ENCODE data around the gene LPAR1.
"Not testable (repeated sequence)": the region's sequence is repeated elsewhere in the genome, so short reads cannot be mapped to it uniquely, and the experiment has no call there.

The LPAR1 gene

GRCh38 chr9:110890416-110890815 is 147.9 kb downstream of the LPAR1 start:
- in situ Hi-C loops (cut with MboI; ENCODE audit: low sequenced_read_pairs): no loop called here

GRCh38 chr9:110887276-110887675 is 151.0 kb downstream of the LPAR1 start:
- in situ Hi-C loops (cut with MboI; ENCODE audit: low sequenced_read_pairs): no loop called here

GRCh38 chr9:110886832-110887231 is 151.4 kb downstream of the LPAR1 start:
- in situ Hi-C loops (cut with MboI; ENCODE audit: low sequenced_read_pairs): no loop called here

GRCh38 chr9:110880189-110880588 is 158.1 kb downstream of the LPAR1 start:
- in situ Hi-C loops (cut with MboI; ENCODE audit: low sequenced_read_pairs): no loop called here

GRCh38 chr9:110877374-110877773 is 160.9 kb downstream of the LPAR1 start:
- in situ Hi-C loops (cut with MboI; ENCODE audit: low sequenced_read_pairs): no loop called here

- in situ Hi-C loops (cut with MboI; ENCODE audit: low sequenced_read_pairs): no loop called here
These were observed 161.3 kb downstream of the LPAR1 start for GRCh38 chr9:110876929-110877328.

- in situ Hi-C loops (cut with MboI; ENCODE audit: low sequenced_read_pairs): no loop called here
These were observed 163.2 kb downstream of the LPAR1 start for GRCh38 chr9:110874963-110875674.

- in situ Hi-C loops (cut with MboI; ENCODE audit: low sequenced_read_pairs): no loop called here
These were observed 165.3 kb downstream of the LPAR1 start for GRCh38 chr9:110872920-110873319.

- in situ Hi-C loops (cut with MboI; ENCODE audit: low sequenced_read_pairs): no loop called here
These were observed 166.5 kb downstream of the LPAR1 start for GRCh38 chr9:110871736-110872135.

- in situ Hi-C loops (cut with MboI; ENCODE audit: low sequenced_read_pairs): no loop called here
These were observed 168.3 kb downstream of the LPAR1 start for GRCh38 chr9:110869931-110870330.

- in situ Hi-C loops (cut with MboI; ENCODE audit: low sequenced_read_pairs): no loop called here
These were observed 174.3 kb downstream of the LPAR1 start for GRCh38 chr9:110864011-110864410.

- in situ Hi-C loops (cut with MboI; ENCODE audit: low sequenced_read_pairs): not testable (repeated sequence)
These were observed 176.7 kb downstream of the LPAR1 start for GRCh38 chr9:110861370-110862110.

- in situ Hi-C loops (cut with MboI; ENCODE audit: low sequenced_read_pairs): no loop called here
These were observed 181.5 kb downstream of the LPAR1 start for GRCh38 chr9:110856772-110857171.

- in situ Hi-C loops (cut with MboI; ENCODE audit: low sequenced_read_pairs): no loop called here
These were observed 187.7 kb downstream of the LPAR1 start for GRCh38 chr9:110850401-110851135.

GRCh38 chr9:110847671-110848070 is 190.6 kb downstream of the LPAR1 start:
- in situ Hi-C loops (cut with MboI; ENCODE audit: low sequenced_read_pairs): no loop called here

GRCh38 chr9:110846215-110846614 is 192.1 kb downstream of the LPAR1 start:
- in situ Hi-C loops (cut with MboI; ENCODE audit: low sequenced_read_pairs): no loop called here

GRCh38 chr9:110844121-110844520 is 194.1 kb downstream of the LPAR1 start:
- in situ Hi-C loops (cut with MboI; ENCODE audit: low sequenced_read_pairs): no loop called here

- in situ Hi-C loops (cut with MboI; ENCODE audit: low sequenced_read_pairs): no loop called here
These were observed 195.3 kb downstream of the LPAR1 start for GRCh38 chr9:110842986-110843385.

- in situ Hi-C loops (cut with MboI; ENCODE audit: low sequenced_read_pairs): no loop called here
These were observed 196.1 kb downstream of the LPAR1 start for GRCh38 chr9:110842169-110842568.

- in situ Hi-C loops (cut with MboI; ENCODE audit: low sequenced_read_pairs): no loop called here
These were observed 200.8 kb downstream of the LPAR1 start for GRCh38 chr9:110837401-110838005.

- in situ Hi-C loops (cut with MboI; ENCODE audit: low sequenced_read_pairs): no loop called here
These were observed 202.4 kb downstream of the LPAR1 start for GRCh38 chr9:110835859-110836271.
